Suppressor macrophage treated with lipopolysaccharide for 4 hours (primary cell): ENCODE results near the gene MT1B.
"Not testable (repeated sequence)": the region's sequence is repeated elsewhere in the genome, so short reads cannot be mapped to it uniquely, and the experiment has no call there.

ENCODE experiments used
- DNase-seq: peaks from one replicate; pipeline ENCODE4 v3.0.0-alpha.2; 2020

Gene MT1B

GRCh38 chr16:56669005-56669839 lies 17.5 kb downstream of the MT1B start, which contains the start of gene MT1H:
Gene MT1H, plus strand, starts transcription at chr16:56669814. Its CDS starts 71 bp downstream, at chr16:56669885.
- DNase-seq = no peak

DNA sequence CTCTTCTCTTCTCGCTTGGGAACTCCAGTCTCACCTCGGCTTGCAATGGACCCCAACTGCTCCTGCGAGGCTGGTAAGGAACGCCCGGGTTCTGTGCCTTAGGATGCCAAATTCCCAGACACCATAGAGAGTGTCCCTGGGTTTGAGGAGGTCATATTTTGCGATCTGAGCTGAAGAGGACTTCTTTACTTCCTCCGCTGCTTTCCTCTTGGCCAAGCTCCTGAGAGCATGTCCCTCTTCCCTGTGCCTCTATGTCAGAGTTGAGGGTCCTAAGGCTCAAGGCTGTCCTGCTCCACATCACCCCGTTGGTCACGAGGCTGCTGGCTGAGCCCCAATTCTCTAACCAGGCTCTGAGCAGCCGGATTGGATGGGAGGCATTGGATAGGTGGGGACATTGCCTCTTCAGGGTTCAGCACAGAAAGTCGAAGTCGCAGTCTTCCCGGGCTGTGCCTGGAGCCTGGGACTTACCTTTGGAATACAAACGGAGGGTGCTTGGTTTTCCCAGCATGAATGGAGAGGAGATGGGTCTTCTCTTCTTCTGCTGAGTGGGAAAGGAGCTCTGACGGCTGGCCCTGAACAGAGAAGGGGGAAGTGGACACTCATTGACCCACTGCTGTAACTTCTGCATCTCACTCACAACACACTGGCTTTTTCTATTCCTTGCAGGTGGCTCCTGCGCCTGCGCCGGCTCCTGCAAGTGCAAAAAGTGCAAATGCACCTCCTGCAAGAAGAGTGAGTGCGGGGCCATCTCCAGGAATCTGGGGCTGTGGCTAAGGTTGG lies 18.3 kb downstream of the MT1B start:
- peak; percentile 49 for DNase-seq

DNA sequence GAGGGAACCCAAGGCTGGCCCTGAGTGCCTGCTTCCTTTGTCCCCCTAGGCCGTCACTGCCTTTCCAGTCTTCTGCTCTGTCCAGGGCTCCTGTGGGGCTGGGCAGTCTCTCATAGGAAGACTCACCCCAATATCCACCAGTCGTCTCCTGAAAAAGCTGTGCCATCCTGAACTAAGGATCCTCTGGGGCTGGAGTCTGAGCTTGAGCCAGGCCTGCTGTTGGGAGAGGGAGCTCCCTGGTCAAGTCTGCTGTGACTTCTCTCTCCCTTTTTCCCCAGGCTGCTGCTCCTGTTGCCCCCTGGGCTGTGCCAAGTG lies 18.9 kb downstream of the MT1B start:
- DNase-seq = no peak

GRCh38 chr16:56671691-56672090 lies 20.0 kb downstream of the MT1B start:
- peak; percentile 56 for DNase-seq

DNA sequence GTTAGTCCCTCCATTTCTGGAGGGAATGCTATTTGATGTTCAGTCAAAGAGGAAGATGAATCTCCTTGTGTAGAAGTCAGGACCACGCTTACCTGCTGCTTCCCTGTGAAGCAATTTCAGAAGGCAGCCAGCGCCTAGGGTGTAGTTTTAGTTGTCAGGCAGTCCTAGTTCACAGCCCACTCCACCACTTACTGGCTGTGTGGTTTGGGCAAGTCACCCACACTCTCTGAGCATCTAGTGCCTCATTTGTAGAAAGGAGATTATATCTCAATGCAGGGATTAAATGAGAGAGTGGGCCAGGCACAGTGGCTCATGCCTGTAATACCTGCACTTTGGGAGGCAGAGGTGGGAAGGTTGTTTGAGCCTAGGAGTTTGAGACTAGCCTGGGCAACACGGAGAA lies 20.5 kb downstream of the MT1B start:
- DNase-seq = not testable (repeated sequence)

DNA sequence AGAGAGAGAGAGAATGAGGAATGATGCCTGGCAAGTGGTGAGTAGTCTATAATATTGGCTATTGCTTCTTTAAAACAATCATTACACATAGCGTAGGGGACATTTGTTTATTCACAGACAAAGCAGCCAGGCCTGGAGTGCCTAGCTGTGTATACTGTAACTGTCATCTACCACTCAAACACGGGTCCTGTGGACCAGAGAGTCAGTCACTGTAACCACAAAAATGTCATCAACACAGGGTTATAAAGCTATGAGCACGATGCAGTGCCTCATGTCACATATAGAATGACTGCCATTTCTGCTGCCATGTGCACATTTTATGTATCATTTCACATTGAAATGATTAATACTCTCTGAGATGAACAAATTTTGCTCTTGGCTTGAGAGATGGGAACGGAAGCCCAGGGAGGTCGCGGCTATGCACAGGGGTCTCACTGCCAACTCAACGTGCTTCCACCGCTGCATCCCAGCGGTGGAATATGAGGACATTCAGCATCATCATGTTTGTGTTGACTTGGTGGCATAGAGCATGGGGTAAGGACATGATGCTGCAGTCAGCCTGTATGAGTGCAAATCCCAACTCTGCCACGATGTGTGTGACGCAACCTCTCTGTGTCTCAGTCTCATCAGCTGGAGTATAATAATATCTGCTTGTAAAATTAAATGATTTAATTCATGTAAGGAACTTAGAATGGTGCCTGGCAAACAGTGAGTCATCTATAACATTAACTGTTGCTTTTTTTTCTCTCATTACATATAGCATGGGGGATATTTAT lies 21.3 kb downstream of the MT1B start:
- peak; percentile 39 for DNase-seq

DNA sequence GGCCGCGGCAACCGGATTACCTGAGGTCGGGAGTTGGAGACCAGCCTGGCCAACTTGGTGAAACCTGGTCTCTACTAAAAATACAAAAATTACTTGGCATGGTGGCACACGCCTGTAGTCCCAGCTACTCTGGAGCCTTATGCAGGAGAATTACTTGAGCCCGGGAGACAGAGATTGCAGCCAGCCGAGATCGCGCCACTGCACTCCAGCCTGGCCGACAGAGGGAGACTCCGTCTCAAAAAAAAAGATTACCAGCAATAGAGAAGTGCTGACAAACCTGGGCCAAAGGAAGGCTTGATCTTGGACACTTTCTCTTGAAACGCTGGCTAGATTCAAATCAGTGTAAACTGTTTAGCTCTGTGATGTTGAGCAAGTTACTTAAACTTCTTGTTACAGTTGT lies 22.2 kb downstream of the MT1B start:
- peak; percentile 46 for DNase-seq

GRCh38 chr16:56674570-56674969 lies 22.9 kb downstream of the MT1B start:
- DNase-seq = not testable (repeated sequence)

- no peak for DNase-seq
These were observed 24.1 kb downstream of the MT1B start for GRCh38 chr16:56675685-56676210.

- DNase-seq = no peak
These were observed 25.8 kb downstream of the MT1B start for GRCh38 chr16:56677474-56677873.

GRCh38 chr16:56679078-56679730 lies 27.5 kb downstream of the MT1B start:
- DNase-seq = no peak

DNA sequence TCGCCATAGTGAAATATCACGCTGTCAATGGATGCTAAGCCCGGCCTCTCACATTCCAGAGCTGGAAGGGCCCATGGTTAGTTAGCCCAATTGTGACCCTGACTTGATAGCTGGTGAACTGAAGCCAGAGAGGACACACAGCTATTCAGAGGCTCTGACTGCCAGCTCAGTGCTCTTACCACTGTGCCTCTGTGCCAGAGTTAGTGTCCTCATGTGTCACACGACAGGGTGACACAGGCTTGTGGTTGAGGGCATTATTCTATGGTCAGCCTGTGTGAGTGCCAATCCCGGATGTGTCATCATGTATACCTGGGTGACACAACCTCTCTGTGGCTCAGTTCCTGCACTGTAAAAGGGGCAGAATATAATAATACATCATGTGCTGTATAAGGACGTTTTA lies 28.1 kb downstream of the MT1B start:
- no peak for DNase-seq

- DNase-seq = peak; percentile 95
These were observed 30.4 kb downstream of the MT1B start, which contains the start of gene MT1X for GRCh38 chr16:56681939-56682702. Gene MT1X, plus strand, starts transcription at chr16:56682470. Its CDS starts 71 bp downstream, at chr16:56682541.

DNA sequence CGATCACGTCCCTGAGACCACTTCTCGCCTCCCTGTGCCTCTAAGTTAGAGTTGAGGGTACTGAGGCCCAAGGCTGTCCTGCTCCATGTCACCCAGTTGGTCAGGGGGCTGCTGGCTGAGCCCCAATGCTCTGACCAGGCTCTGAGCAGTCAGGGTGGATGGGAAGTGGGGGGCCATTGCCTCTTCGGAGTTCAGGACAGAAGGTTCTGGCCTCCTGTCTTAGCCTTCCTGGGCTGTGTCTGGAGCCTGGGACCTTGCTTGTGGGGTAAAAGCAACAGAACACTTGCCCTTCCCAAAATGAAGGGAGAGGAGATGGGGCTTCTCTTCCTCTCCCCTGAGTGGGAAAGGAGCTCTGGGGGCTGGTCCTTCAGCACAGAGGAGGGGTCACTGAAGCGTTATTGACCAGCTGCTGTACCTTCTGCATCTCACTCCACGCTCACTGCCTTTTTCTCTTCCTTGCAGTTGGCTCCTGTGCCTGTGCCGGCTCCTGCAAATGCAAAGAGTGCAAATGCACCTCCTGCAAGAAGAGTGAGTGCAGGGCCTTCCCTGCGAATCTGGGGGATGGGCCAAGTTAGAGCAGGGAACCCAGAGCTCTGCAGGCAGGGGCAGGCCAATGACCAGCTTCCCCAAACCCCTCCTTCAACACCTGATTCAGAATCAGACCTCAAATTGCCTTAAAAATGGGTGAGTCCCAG lies 31.2 kb downstream of the MT1B start:
- DNase-seq = no peak

GRCh38 chr16:56683424-56684172 lies 31.9 kb downstream of the MT1B start:
- DNase-seq = no peak

DNA sequence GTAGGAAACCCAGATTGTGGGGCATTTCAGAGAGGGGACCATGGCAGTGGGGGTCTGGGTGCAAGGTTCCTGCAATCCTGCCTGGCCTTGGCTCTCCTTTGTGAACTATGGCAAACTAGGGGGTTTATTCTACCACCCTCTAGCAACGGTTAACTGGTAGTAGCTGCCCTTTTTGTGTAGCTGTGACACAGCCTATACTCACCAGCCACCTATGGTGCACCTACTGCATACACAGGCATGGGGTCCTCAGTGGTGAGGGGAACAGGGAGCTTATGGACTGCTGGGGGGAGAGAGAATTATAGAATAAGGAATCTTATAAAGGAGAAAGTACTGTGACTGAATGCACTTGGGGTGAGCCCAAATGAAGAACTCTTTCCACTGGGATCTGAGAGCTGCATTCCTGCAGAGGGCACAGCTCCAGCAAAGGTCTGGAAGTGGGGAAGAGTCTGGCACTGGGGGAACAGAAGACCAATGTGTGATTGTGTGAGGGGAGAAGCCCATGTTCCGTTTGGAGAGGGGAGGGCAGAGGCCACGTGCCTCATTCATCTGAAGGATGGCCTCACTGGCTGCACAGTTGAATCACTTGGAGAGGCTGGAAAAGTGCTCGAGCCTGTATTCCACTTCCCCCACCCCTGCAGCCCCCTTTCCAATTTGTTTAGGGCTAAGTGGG lies 32.7 kb downstream of the MT1B start:
- DNase-seq = no peak

- no peak for DNase-seq
These were observed 33.4 kb downstream of the MT1B start for GRCh38 chr16:56684926-56685590.

DNA sequence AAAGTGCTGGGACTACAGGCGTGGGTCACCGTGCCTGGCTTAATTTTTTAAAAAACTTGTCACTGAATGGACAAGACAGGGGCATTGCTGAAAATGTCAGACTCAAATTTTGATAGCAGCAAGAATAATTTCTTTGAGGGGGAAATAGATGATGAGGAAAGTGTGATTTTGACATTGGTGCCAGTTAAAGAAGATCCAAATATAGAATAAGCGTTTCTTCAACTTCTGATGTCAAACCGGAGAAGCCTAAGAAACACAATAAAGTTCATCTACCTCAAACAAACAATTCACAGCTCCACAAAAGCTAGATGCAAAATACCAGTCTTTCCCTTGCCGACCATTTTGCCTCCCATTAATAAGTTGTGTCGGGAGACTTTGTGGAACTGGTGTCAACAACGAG lies 35.1 kb downstream of the MT1B start:
- no peak for DNase-seq

DNA sequence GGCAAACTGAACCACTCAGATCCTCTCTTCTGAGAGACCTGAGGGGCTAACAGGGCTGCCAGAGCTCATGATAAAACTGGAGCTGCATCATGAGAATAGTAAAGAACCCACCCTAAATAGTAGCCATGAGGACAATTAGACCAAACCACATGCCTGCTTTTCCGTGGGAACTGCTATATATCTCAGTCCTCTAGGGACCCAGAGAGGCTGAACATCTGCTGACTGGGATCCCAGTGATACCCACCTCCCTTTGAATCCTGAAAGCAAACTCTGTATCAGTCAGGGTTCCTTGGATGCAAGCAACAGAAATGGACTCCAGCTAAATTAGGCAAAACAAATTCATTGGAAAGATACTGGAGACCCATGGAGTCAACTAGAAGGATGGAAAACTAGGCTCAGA lies 37.1 kb downstream of the MT1B start:
- DNase-seq = no peak
